HG03457 (cell line): ENCODE data around the gene PDIA4.
"Not testable (repeated sequence)": the region's sequence is repeated elsewhere in the genome, so short reads cannot be mapped to it uniquely, and the experiment has no call there.

ENCODE experiments used
- ATAC-seq: cut with Tn5 transposase; IDR thresholded peaks from one replicate; pipeline ENCODE4 v1.9.1; 2021; ENCODE audit warnings: moderate number of reproducible peaks; ENCODE audit not compliant: unreplicated experiment

The PDIA4 gene, protein sequence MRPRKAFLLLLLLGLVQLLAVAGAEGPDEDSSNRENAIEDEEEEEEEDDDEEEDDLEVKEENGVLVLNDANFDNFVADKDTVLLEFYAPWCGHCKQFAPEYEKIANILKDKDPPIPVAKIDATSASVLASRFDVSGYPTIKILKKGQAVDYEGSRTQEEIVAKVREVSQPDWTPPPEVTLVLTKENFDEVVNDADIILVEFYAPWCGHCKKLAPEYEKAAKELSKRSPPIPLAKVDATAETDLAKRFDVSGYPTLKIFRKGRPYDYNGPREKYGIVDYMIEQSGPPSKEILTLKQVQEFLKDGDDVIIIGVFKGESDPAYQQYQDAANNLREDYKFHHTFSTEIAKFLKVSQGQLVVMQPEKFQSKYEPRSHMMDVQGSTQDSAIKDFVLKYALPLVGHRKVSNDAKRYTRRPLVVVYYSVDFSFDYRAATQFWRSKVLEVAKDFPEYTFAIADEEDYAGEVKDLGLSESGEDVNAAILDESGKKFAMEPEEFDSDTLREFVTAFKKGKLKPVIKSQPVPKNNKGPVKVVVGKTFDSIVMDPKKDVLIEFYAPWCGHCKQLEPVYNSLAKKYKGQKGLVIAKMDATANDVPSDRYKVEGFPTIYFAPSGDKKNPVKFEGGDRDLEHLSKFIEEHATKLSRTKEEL

DNA sequence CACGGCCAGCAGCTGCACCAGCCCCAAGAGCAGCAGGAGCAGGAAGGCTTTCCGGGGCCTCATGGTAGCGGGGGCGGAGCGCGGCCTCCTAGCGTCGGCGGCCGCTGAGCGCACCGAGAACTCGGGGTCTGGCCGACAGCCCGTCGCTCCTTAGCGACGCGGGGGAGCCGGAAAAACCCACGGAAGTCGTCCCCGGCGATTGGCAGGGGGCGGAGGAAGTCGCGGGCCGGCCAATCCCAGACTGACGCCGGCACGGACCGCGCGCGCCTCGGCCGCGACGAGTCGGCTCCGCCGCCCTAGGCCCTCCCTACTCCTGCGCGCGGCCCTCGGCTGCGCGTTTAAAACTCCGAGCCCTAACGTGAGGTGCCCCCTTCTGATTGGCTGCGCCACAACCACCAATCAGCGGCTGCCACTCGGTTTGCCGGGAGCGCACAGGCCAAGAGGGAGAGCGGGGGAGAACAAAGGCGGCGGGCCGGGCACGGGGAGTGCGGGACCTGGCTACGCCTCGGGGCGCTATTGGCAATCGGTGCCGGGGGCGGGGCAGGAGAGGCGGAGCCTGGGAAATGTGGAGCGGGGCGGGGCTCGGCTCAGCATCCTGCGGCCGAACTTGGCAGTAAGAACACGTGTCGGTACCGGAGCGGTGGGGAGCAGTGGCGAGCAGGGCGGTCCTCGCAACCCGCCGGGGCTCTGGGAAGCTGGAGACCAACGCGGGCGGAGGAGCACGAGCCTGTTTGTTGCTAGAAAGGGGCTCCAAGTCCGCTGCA lies at the start of gene PDIA4:
PDIA4 (minus strand) TSS at position 160 of the 764 bp plus-strand sequence; CDS start at position 63, 97 bp downstream.
- peak; percentile 94 for ATAC-seq

DNA sequence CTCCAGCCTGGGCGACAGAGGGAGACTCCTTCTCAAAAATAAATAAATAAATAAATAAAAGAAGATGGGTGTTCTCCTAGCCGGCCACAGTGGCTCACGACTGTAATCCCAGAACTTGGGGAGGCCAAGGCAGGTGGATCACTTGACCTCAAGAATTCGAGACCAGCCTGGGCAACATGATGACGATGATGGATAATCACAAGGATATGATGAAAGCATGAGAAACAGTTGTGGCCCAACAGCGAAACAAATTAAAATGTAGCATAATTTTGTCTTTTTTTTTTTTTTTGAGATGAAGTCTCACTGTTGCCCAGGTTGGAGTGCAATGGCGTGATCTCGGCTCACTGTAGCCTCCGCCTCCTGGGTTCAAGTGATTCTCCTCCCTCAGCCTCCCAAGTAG lies 49.3 kb upstream of the PDIA4 start:
- no peak for ATAC-seq

DNA sequence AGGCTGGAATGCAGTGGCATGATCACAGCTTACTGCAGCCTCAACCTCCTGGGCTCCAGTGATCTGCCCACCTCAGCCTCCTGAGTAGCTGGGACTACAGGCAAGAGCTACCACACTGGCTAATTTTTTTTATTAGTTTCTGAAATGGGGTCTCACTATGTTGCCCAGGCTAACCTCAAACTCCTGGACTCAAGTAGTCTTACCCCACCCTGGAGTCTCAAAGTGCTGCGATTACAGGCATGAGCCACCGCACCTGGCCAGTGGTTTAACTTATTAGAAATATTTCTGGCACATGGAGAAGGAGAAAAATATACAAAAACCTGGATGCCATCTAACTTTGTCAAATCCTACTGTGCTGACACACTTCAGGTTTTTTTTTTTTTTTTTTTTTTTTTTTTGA lies 47.0 kb upstream of the PDIA4 start:
- ATAC-seq, result no peak

DNA sequence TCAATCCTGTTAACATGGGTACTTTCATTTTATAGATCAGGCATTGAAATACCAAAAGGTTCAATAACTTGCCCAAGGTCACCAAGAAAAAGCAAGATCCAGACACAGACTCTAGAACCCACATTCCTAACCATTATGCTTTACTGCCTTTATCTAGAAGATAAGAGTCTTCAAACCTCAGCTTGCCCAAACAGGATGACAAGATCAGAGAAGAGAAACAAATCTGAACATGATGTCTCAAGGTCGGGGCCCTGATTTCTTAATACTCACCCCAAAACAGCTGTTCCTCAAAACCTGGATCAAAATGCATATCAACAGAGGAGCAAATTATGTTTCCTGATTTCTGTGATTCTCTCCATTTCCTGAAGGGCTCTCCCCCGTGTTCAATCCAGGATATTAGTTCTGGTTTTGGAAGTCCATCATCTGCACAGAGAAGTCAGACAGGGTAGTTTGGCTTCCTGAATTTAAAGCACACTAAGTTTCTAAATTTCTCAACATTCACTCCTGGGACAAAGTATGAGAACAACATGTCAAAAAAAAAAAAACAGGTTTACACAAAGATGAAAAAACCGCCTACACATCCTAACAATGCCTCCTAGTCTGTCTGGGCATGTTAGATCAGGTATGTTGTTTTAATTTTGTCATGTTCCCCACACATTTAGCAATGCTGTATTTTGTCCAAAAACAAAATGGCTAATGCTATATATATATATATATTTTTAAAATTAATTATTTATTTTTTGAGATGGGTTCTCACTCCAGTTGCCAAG lies 46.0 kb upstream of the PDIA4 start:
- ATAC-seq, result no peak

DNA sequence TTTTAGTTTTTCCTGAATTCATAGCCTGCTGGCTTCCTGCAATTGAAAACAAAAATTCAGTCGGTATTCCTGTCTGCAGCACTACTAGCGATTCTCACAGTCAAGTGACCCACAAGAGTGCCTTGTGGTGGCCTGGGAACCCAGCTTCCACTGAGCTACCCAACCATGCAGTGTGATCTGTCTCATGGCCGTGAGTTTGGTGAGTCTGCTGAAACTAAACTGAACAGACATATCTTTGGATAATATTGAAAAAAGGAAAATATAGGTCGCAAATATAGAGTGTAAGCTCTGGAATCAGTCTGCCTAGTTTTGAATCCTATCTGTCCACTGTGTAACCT lies 44.1 kb upstream of the PDIA4 start:
- no peak for ATAC-seq

DNA sequence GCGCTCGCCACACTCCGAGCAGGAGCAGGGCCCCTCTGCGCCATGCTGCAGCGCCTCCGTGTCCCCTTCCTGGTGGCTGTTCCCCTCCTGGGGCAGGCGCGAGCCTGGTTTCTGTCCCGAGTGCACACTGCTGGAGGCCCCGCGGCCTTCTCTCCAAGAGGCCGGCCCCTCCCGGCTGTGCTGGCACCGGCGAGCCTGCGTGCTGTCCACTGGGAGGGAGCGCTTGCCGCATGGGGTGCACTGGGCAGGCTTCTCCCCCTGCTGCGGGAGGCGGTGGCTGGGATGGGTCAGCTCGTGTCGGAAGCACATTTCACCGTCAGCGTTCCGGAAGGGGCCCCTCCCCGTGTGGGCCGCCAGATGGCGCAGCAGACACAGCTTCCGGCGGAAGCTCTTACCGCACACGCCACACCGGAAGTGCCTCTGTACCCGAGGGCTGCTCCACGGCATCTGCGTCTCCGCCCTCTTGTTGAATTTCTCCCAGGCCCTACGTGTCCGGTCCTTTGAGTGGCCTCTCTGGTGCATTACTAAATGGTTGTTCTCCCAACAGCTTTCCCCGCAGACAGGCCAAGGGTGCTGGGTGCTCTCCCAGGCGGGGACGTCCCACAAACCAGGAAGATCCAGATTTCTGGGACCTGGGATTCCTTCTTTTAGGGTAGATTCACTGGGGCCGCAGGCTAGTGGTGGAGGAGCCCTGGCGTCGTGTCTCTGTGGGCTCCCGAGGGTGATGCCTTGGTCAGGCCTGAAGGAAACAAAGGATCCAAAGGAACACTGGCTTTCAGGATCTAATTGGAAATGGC lies 43.5 kb upstream of the PDIA4 start:
- ATAC-seq, result no peak

DNA sequence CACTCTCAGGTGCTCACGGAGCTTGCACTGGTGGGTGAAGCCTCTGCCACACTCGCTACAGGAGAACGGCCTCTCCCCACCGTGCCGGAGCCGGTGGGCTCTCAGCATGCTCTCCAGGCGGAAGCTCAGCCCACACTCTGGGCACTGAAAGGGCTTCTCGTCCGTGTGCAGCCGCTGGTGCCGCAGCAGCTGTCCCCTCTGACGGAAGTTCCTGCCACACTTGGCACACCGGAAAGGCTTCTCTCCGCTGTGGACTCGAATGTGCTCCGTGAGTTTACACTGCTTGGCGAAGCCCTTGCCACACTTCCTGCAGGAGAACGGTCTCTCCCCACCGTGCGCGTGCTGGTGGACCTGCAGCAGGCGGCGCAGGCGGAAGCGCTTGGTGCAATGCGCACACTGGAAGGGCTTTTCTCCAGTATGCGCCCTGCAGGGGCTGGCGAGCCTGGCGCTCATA lies 42.9 kb upstream of the PDIA4 start:
- no peak for ATAC-seq

DNA sequence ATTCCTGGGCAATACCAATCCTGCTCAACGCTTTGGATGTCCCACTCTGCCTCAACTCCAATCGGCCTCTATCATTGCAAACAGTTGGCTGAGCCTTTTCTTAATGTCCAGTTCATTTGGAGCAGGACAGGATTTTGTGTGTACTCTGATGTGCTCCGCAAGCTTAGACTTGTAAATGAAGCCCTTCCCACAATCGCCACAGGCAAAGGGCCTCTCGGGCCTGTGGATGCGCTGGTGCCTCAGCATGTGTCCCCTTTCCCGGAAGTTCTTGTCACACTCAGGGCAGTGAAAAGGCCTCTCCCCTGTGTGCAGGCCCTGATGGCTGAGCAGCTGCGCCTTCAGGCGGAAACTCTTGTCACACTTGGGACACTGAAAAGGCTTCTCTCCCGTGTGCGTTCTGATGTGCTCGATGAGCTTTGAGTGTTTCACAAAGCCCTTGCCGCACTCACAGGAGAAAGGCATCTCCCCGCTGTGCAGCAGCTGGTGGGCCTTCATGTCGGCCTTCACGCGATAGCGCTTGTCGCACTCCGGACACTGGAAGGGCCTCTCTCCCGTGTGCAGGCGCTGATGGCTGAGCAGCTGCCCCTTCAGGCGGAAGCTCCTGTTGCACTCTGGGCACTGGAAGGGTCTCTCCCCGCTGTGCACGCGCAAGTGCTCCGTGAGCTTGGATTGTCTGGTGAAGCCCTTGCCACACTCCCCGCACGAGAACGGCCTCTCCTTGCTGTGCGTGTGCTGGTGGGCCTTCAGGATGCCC lies 42.2 kb upstream of the PDIA4 start:
- ATAC-seq, result no peak

DNA sequence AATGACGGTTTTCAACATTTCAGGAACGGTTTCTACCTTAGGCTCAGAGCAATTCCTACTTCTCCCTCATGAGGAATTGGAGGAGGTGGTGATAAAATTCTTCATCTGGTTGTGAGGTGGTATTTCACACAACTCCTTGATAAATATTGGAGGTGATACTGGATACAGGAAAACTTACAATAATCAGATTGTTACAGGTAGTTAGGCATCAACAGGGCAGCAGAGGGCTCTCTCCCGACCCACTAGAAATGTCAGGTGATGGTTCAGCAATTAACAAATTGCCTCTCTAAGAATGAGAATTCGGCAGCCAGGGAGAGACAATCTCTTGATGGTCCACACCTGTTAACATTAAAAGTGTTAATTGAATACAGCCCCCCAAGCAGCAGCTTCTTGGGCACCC lies 39.6 kb upstream of the PDIA4 start:
- no peak for ATAC-seq

DNA sequence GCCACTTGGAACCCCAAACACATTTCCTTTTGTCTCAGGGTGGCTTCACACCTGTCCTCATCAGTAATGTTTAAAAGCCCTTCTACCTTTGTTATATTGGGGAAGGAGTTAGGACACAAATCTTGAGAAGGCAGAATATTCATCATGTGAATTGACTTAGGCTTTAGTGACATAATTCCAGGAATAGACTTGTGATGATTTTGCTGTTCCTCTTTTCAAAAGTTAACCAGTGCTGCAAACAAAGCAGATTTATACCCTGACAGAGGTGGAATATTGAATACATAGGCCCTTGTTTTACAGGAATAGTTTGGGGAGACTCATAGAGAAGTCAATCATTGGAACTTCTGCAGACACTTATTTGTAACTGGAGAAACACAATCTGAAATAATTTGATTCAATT lies 35.2 kb upstream of the PDIA4 start:
- no peak for ATAC-seq

DNA sequence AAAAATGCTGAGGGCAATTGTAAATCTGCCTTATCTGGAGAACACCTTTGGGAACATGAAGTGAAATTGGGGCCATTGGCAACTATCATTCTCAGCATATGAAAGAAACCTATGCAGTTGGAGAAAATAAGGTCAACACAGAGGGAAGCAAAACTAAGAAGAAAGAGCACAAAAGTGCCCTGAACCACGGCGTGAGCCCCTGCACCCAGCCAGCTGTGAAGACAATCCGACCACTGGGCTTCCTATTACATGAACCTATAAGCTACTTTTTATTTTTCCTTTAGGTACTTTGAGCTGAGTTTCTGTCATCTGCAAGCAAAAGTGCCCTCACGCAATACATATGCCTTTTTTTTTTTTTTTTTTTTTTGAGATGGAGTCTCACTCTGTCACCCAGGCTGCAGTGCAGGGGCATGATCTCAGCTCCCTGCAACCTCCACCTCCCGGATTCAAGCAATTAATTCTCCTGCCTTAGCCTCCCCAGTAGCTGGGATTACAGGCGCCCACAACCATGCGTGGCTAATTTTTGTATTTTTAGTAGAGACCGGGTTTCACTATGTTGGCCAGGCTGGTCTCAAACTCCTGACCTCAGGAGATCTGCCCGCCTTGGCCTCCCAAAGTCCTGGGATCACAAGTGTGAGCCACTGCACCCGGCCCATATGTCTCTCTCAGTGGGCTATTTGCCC lies 34.1 kb upstream of the PDIA4 start:
- not testable (repeated sequence) for ATAC-seq

DNA sequence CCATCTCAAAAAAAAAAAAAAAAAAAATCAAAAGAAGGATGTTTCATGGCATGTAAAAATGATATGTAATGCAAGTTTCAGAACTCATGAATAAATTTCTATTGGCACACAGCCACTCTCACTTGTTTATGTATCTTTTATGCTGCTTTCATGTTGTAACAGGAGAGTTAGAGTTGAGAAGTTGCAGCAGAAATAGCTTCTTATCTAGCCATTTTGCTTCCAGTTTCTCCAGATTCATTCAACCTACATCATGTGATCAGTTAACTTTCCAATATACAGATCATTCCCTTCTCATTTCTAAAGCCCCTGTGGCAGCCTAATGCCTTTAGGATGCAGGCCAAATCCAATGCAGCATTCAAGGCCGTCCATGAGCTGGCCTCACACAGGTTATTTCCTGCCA lies 31.9 kb upstream of the PDIA4 start:
- ATAC-seq, result no peak

DNA sequence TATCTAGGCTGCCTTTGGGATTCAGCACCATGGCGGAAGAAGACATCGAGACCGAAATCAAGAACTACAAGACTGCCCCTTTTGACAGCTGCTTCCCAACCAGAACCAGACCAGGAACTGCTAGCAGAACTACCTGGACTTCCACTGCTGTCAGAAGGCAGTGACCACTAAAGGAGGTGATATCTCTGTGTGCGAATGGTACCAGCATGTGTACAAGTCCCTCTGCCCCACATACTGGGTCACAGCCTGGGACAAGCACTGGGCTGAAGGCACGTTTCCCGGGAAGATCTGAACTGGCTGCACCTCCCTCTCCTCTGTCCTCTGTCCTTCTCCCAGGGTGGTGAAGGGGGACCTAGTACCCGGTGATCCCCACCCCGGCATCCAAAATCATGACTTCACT lies 25.6 kb upstream of the PDIA4 start:
- no peak for ATAC-seq

DNA sequence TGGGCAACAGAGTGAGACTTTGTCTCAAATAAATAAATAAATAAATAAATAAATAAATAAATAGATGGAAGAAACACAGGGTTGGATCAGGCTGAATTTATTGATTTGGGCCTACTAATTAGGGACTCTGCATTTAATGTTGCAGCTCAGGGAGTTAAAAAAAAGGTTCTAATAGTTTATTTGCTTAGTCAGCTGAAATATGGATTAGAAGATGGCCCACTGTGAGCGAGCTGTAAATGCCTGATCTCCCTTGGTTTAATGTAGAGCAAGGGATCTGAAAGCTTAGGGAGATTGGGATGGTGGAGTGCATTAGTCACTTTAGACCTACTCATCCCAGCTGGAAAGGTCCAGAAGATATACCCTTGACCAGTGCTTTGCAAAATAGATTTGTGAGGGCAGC lies 25.1 kb upstream of the PDIA4 start:
- no peak for ATAC-seq

DNA sequence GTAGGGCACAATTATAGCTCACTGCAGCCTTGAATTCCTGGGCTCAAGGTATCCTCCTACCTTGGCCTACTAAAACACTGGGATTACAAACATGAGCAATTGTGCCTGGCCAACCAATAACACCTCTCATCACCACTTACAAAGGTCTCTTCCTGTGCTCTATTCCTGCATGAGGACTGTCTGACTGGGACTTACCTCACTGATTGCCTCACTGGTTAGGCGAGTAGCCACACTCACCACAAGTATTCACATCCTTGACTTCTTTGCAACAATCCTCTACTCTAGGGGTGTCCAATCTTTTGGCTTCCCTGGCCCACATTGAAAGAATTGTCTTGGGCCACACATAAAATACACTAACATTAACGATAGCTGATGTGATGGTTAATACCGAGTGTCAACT lies 22.6 kb upstream of the PDIA4 start:
- no peak for ATAC-seq

DNA sequence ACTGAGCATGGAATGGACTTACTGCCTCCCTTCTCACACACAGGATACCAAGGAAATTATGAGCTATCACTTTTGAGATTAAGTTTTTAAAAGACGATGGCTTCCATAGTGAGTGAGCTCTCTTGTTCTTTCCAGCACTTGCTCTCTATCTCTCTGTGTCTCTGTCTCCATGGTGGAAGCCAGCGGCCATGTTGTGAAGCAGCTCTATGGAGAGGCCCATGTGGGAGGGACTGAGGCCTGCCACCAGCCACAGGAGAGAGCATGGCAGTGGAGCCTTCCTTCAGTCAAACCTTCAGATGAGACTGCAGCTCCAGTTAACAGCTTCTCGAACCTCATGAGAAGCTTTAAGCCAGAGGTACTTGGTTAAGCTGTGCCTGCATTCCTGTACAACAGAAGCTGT lies 20.5 kb upstream of the PDIA4 start:
- ATAC-seq, result no peak

DNA sequence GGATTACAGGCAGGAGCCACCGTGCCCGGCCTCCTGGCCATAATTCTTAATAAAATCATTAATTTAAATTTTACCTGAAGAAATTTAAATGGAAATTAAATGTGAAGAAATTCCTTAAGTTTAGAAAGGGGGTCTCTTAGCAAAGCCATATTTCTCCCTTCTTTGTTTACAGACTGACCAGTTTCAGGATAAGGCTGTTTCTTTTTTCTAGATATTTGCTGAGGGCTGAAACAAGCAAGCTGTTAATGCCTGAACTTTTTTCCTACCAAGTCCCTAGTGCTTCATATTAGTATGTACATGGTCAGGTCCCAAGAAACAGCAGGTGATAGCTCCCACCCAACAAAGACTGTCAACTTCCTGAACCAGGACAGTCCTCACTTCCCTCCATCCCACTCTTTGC lies 18.1 kb upstream of the PDIA4 start:
- ATAC-seq, result no peak

DNA sequence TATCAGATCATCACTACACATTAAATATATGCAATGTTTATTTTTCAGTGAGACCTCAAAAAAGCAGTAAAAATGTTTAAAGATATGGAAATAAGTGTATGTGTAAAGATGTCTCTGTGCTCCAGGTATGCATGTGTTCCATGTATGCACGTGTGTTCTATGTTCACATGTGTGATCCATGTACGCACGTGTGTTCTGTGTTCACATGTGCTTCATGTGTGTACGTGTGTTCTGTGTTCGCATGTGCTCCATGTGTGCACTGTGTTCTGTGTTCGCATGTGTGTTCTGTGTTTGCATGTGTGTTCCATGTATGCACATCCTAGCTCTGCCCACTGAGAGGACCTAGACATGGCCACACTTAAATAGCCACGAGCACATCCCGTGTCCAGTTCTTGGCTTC lies 15.6 kb upstream of the PDIA4 start:
- ATAC-seq, result no peak

DNA sequence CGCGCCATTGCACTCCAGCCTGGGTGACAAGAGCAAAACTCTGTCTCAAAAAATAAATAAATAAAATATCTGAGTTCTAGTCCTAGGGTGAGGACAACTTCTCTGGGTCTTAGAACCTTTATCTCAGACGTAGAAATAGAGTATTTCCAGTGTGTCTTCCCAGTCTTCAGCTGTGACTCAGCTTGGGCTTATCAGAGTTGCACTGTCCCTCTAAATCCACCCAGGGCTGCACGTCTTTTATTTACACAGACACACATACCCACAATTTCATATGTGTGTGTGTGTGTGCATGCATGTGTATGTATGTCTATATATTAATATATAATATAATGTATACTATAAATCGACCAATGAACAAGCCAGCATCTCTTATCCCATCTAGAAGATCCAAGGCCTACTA lies 13.0 kb upstream of the PDIA4 start:
- no peak for ATAC-seq
